ENCODE data around the gene FARS2.

FARS2 gene

GRCh38 chr6:5512422-5512821 is 251.1 kb downstream of the FARS2 start:
- no peak for DNase-seq

- no peak for DNase-seq
Measured at GRCh38 chr6:5513408-5513807, 252.1 kb downstream of the FARS2 start.

- DNase-seq = no peak
Measured at GRCh38 chr6:5514353-5514752, 253.0 kb downstream of the FARS2 start.

- DNase-seq = no peak
Measured at GRCh38 chr6:5515200-5515599, 253.9 kb downstream of the FARS2 start.

GRCh38 chr6:5516036-5516435 is 254.7 kb downstream of the FARS2 start:
- DNase-seq = no peak

GRCh38 chr6:5517796-5518195 is 256.5 kb downstream of the FARS2 start:
- DNase-seq = no peak

GRCh38 chr6:5518936-5519491 is 257.7 kb downstream of the FARS2 start:
- no peak for DNase-seq

DNA sequence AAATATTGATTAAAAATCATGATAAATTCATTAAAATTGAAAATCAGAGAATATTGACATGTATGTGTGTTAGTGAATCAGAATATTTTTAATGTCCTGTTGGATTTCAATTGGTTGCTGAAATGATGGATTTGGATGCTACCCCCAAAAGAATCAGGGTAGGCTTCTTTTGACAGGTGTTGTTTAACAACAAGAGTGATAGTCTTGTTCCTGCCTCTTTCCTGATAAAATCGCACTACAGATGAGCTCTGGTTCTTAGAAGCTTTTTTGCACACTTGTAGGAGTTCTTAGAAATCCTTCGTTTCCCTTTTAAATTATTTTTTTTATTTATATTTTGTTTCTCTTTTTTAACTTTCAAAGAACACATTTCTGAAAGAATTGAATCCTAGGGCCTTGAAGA is 259.5 kb downstream of the FARS2 start:
- DNase-seq = no peak

DNA sequence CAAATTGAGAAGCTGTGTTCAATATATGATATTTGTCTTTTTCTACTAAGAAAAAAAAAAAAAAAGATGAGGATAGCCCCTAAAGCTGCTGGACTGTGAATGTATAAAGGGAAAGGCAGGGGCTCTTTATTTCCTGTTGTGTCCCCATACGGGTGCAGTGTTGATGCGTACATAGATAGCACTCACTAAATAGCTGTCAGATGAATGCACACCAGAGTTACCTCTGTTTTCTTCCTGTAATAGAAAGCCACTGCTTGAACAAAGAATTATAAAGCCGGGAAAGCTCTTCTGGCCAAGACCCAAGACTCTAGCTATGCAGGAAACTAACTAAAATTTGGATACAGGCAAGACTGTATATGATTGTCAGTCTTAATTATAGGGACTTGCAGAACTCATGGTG is 260.0 kb downstream of the FARS2 start:
- no peak for DNase-seq

DNA sequence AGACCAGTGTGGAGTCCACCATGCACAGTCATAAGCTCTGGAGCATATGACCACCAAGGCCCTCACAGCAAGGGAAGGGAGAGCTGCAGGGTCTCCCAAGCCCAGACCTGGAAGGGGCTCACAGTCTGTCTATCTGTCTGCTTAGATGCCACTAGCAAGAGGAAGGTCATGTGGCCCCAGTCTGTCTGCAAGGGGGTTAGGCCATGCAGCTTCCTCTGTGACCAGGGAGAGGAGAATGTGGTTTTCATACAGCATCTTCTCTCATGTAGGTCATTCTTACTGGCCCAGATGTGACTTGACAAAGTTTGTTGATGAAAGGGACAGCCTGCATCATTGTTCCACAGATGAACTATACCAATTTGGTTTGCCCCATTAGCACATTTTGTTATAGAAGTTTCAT is 260.8 kb downstream of the FARS2 start:
- DNase-seq = no peak

GRCh38 chr6:5524110-5524509 is 262.8 kb downstream of the FARS2 start:
- DNase-seq = no peak

DNA sequence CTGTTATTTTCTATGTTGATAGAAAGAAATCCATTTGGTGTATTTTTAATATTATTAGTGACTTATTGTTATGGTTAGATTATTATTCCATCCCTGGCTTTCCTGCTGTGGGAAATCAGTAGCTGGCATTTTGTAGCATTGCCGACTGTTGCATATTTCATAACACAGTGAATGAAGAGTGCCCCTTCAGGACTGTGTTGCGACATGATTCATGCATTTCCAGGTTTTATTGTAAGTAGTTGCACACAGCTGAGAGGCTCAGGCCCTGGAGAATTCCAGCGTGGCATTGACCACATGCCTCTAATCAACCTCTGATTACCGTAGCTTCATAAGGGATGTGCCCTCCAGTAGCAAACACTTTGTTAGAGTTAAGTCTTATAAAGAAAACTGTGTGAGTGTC is 263.9 kb downstream of the FARS2 start:
- DNase-seq = no peak

DNA sequence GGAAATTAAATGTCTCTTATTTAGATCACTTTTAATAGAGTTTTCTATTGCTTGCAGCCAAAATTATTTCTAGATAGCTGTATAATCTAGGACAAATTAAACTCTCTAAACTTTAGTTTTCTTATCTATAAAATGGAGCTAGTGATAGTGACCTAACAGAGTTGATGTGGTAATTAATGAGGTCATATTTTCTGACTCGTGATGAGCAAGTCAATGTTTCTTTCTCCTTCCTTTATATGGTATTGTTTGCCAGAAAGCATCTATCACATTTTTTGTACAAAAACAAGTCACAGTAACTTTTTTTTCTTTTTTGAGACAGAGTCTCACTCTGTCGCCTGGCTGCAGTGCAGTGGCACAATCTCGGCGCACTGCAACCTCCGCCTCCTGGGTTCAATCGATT is 267.7 kb downstream of the FARS2 start:
- DNase-seq = no peak

GRCh38 chr6:5529733-5530132 is 268.4 kb downstream of the FARS2 start:
- DNase-seq = no peak

GRCh38 chr6:5531161-5531560 is 269.8 kb downstream of the FARS2 start:
- no peak for DNase-seq

GRCh38 chr6:5531853-5532375 is 270.6 kb downstream of the FARS2 start:
- no peak for DNase-seq

DNA sequence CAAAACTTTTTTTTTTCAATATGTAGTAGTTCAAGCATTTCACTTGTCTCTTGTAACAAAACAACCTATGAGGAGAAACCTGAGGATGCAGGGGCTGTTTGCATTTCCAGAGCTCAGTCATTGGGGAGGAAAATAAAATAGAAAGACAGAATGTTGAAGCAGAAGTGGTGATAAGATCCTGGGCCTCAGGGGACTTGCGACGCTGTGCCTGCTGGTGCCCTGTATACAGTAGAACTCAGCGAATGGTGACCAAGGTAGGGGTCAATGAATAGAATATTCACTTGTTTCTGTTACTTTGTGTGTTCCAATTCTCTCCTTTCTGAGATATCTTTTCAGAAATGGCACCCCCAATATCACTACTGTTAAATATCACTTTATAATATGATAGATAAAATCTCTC is 271.6 kb downstream of the FARS2 start:
- DNase-seq = no peak

GRCh38 chr6:5534643-5535042 is 273.3 kb downstream of the FARS2 start:
- DNase-seq = no peak

DNA sequence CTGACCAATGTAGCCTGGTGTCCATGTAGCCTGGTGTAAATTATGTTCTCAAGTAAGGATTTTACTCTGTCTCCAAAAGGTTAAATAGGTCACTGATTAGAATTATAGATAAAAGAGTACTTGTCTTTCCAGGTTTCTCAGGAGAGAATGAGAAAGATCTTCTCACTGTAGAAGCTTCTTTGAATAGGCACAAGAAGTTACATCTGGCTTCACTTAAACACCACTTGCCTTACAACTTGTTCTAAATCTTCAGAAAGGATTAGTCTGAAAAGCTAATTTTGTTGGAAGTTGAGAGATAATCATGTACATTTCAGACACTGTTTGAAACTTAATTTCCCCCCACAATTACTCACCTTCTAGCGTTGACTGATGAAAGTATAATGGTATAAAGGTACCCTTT is 275.3 kb downstream of the FARS2 start:
- DNase-seq = no peak

DNA sequence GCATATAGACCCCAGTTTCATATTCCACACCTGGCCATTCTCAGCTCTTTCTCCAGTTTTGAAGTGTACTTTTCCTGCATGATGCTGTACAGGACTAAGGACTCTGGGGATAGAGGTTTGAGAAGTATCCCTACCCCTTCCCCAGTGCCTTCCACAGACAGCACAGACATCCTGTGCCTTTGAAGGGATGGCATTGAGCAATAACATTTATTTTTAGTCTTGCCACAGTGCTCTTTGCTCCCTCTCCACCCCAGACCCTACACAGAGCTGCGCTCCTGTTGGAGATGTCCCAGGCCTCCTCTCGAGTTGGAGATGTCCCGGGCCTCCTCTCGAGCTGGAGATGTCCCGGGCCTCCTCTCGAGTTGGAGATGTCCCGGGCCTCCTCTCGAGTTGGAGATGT is 275.8 kb downstream of the FARS2 start:
- DNase-seq = no peak

DNA sequence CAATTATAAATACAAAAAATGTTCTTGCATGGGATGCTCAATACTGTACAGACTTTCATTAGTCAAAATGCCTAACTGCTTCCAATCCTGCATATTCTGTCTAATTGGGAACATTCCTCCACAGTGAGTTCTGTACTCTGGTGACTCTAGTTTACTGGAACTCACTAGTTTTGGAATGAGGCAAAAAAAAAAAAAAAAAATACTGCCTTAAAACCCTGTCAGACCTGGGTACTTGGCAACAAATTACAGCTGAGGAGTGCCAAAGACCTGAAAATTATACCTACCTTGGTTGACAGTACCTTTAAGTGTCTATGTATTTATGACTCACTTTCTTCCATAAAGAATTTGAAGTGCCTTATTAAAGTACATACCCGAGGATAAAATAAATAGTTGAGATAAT is 276.7 kb downstream of the FARS2 start:
- DNase-seq = no peak

DNA sequence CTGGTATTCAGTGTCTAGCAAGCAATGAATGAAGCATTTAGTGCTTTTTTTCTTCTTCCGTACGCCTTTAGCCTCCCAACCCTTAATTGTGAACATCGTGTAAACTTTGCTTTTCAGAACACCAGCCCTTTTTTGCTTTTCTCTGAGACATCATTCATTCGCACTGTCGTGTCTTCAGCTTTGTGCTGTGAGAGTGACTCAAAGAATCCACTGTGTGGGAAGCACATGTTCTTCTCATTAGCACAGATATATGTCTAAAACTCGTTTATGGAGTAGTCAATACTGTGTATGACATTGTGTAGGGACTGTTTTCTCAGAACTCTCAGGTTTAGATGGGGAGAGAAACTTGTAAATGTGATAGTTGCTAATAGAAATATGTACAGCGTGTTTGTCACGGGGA is 279.1 kb downstream of the FARS2 start:
- no peak for DNase-seq

GRCh38 chr6:5541025-5541424 is 279.7 kb downstream of the FARS2 start:
- no peak for DNase-seq

GRCh38 chr6:5541751-5542432 is 280.6 kb downstream of the FARS2 start:
- no peak for DNase-seq

GRCh38 chr6:5547556-5547955 is 286.2 kb downstream of the FARS2 start:
- no peak for DNase-seq
